ENCODE measurements around the gene ACSL4.

The ACSL4 gene

DNA sequence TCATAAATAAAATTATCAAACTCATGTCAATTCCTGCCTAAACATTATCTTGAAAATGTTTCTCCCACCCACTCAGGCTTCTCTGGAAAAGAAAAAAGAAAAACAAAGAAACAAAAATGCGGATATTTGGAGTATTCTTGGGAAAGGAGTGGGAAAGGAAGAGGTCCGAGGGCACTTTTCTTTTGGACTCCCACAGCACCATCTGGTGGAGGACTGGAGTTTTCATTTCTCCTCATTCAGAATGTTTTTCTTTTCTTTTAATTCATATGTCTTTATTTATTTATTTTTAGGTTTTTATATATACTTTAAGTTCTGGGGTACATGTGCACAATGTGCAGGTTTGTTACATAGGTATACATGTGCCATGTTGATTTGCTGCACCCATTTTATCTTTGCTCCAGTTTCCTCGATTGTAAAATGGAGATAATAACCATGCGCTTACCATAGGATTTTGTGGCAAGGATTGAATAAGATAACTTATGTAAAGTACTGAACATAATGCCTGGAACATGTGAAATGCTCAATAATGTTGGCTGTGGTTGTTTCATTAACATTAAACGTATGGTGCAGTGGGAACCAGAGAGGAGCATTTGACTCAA is 100.1 kb downstream of the ACSL4 start:
- POLR2A ChIA-PET = no interaction called here
- TF ChIP-seq, protein P1, sequence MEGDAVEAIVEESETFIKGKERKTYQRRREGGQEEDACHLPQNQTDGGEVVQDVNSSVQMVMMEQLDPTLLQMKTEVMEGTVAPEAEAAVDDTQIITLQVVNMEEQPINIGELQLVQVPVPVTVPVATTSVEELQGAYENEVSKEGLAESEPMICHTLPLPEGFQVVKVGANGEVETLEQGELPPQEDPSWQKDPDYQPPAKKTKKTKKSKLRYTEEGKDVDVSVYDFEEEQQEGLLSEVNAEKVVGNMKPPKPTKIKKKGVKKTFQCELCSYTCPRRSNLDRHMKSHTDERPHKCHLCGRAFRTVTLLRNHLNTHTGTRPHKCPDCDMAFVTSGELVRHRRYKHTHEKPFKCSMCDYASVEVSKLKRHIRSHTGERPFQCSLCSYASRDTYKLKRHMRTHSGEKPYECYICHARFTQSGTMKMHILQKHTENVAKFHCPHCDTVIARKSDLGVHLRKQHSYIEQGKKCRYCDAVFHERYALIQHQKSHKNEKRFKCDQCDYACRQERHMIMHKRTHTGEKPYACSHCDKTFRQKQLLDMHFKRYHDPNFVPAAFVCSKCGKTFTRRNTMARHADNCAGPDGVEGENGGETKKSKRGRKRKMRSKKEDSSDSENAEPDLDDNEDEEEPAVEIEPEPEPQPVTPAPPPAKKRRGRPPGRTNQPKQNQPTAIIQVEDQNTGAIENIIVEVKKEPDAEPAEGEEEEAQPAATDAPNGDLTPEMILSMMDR (IDR thresholded peaks at IDR 0.05; ENCODE audit: control extremely low read depth, extremely low read depth, low read depth, missing control alignments) = peak; percentile 40
- CTCF ChIA-PET = interaction anchor here (1.1 to 3.7 kb wide), 7 partner anchors 9 to 247 kb away, joined by 3 to 32 read pairs (median 4); no protein-coding TSS in a partner anchor
- no peak for DNase-seq (ENCODE audit: extremely low spot score)

DNA sequence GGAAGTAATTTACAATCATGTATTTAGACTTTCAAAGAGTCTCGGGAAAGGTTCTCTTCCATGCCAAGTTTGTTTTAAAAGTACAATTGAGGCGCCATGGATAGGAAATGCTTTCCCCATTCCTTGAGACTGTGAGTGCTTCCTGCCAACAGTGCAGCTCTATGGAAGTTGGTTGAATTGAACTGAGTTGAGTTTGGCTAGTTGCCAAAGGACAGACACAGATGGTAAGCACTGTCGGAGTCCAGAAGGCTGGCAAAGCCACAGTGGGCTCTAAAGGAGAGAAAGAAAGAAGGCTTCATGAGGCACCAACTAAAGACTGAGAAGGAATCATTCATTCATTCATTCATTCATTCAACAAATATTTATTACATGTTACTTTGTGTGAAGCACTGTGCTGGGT is 103.7 kb downstream of the ACSL4 start:
- ChIA-PET CTCF (interaction anchor here (1.8 kb wide), 1 partner anchor 144 kb away, joined by 4 read pairs; no protein-coding TSS in a partner anchor), POLR2A (no interaction called here)
- DNase-seq (ENCODE audit: extremely low spot score) = no peak
- TF ChIP-seq, protein P1 (IDR thresholded peaks at IDR 0.05; ENCODE audit: control extremely low read depth, extremely low read depth, low read depth, missing control alignments) = no peak

- TF ChIP-seq, protein P1 (IDR thresholded peaks at IDR 0.05; ENCODE audit: control extremely low read depth, extremely low read depth, low read depth, missing control alignments) = no peak
- ChIA-PET POLR2A (no interaction called here), CTCF (interaction anchor here (1.5 to 2.0 kb wide), 2 partner anchors 8 to 141 kb away, joined by 8 to 9 read pairs; no protein-coding TSS in a partner anchor)
- DNase-seq (ENCODE audit: extremely low spot score) = no peak
These were observed 106.4 kb downstream of the ACSL4 start for GRCh38 chrX:109626637-109627036.

DNA sequence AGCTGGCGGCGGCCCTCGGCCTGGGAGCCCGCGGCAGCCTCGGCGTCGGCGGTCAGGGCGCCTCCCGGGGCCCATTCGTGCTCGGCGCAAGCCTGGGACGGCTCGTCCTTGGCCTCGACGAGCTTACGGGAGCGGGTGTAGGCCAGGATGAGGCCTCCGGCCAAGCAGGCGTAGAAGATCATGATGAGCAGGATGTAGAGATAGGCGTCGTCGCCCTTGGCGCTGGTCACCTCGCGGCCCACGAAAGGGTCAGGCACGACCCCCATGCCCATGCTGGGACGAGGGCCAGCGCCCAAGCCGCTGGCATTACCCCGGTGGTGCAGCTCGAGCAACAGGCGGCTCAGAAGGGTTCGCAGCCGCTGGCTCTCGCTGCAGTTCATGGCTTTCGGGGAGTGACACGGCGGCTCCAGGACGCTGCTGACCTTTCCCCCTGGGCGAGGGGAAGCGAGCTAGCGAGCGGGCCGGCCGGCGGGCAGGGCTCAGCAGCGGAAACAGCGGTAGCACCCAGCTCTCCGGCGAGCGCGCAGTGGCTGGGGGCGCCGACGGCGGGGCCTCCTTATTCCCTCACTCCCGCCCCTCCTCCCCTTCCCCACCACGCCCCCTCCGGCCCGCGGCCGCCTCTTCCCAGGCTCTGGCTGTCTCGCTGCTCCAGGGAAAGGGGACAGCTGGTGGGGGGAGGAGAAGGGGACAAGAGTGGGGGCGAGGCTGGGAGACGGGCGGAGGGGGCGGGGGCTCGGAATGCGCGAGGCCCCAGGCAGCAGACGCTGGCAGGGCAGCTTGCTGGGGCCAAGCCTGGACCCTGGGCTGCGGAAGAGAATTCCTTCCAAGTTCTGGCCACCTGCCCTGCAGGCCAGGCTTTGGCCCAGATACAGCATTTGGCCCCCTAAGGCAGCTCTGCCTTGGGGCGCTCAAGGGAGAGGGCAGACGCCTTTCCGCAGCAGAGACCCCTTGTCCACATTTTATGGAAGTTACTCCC is 108.1 kb downstream of the ACSL4 start, which contains the start of gene KCNE5:
KCNE5 (minus strand) TSS at position 532 of the 976 bp plus-strand sequence; CDS start at position 380, 152 bp downstream.
- TF ChIP-seq, protein P1 (IDR thresholded peaks at IDR 0.05; ENCODE audit: control extremely low read depth, extremely low read depth, low read depth, missing control alignments) = no peak
- POLR2A ChIA-PET = no interaction called here
- CTCF ChIA-PET = interaction anchor here (1.8 kb wide), 1 partner anchor 10 kb away, joined by 6 read pairs; no protein-coding TSS in a partner anchor
- no peak for DNase-seq (ENCODE audit: extremely low spot score)

- TF ChIP-seq, protein P1 (IDR thresholded peaks at IDR 0.05; ENCODE audit: control extremely low read depth, extremely low read depth, low read depth, missing control alignments) = no peak
- ChIA-PET POLR2A (no interaction called here), CTCF (interaction anchor here (1.3 to 1.8 kb wide), 2 partner anchors 8 to 11 kb away, joined by 3 to 6 read pairs; no protein-coding TSS in a partner anchor)
- no peak for DNase-seq (ENCODE audit: extremely low spot score)
These were observed 109.1 kb downstream of the ACSL4 start for GRCh38 chrX:109623997-109624396.

- DNase-seq (ENCODE audit: extremely low spot score) = no peak
- ChIA-PET CTCF (interaction anchor here (1.6 kb wide), 1 partner anchor 137 kb away, joined by 4 read pairs; no protein-coding TSS in a partner anchor), POLR2A (no interaction called here)
- TF ChIP-seq, protein P1 (IDR thresholded peaks at IDR 0.05; ENCODE audit: control extremely low read depth, extremely low read depth, low read depth, missing control alignments) = no peak
These were observed 110.8 kb downstream of the ACSL4 start for GRCh38 chrX:109622270-109622669.
